SU-DHL-6 (cell line): Measurements from ENCODE around the gene MRC1.

Source experiments
- EZH2phosphoT487 ChIP-seq: fragments of 200-600 bp; sonication (generic), shearing (Covaris generic); conservative IDR thresholded peaks from 2 replicates; pipeline ENCODE4 v1.6.1; 2018; ENCODE audit warnings: mild to moderate bottlenecking, antibody characterized with exemption, low read length, moderate library complexity, mixed read lengths
- TF ChIP-seq, protein P1 (sequence below): fragments of 200-600 bp; sonication (generic); IDR thresholded peaks from one replicate; pipeline ENCODE4 v1.5.1; 2017; ENCODE audit warnings: antibody characterized with exemption, mild to moderate bottlenecking, low read length, moderate library complexity; ENCODE audit not compliant: insufficient read depth, poor library complexity, severe bottlenecking

DNA sequence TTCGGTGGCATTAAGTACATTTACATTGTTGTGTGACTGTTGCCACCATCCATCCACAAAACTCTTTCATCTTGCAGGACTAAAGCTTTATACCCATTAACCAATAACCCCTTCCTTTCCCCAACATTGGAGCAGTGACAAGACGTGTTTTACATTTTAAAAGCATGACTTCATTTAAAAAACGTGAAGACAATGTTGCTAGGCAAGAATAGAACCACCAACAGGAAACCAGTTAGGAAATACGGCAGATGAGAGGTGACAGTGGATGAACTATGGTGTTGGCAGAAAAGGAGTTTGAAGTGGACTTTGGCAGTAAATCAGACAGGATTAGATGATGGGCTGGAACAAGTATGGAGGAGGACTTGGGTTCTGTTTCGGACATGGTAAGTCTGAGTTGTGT is 40.2 kb upstream of the MRC1 start:
- TF ChIP-seq, protein P1, sequence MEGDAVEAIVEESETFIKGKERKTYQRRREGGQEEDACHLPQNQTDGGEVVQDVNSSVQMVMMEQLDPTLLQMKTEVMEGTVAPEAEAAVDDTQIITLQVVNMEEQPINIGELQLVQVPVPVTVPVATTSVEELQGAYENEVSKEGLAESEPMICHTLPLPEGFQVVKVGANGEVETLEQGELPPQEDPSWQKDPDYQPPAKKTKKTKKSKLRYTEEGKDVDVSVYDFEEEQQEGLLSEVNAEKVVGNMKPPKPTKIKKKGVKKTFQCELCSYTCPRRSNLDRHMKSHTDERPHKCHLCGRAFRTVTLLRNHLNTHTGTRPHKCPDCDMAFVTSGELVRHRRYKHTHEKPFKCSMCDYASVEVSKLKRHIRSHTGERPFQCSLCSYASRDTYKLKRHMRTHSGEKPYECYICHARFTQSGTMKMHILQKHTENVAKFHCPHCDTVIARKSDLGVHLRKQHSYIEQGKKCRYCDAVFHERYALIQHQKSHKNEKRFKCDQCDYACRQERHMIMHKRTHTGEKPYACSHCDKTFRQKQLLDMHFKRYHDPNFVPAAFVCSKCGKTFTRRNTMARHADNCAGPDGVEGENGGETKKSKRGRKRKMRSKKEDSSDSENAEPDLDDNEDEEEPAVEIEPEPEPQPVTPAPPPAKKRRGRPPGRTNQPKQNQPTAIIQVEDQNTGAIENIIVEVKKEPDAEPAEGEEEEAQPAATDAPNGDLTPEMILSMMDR, result no peak
- TF ChIP-seq EZH2phosphoT487, result no peak
